ENCODE data around the gene GAS2L1.

DNA sequence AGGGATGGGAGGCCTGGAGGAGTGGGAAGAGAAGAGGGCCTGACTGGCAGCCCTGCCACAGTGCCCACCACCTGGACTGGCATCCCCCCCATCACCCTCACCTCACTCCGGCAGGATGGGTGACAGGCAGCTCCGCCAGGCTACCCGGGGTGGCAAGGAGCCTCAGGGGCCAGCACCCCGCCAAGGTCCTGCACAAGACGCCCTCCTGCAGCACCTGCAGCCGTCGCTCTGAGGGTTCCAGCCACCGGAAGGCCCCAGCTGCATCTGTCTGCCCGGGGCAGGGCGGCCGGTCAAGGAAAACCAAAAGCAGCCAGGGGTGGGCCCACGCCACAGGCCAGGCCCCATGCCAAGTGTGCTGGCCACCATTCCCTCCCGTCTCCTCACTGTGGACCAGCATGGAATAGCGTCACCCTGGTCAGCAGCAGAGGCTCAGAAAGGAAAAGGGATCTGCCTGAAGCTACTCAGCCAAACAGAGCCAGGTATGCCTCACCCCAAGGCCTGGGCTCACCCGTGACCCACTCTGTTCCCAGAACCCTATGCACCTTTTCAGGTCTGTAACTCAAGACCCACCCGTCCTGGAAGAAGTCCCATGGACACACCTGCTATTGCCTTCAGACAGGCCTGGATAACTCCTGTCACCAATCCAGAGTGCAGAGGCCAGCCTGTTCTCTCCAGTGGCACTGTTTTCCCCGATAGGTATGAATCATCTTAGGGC lies 45.7 kb upstream of the GAS2L1 start:
- no peak for TF ChIP-seq USF2 (IDR thresholded peaks at IDR 0.05; ENCODE audit: low read depth, low read length)
- no peak for TF ChIP-seq POLR2A (IDR thresholded peaks at IDR 0.05; ENCODE audit: low read depth, low read length)
- TF ChIP-seq CTCF (conservative IDR thresholded peaks at IDR 0.05; ENCODE audit: low read depth, low read length) = no peak
- TF ChIP-seq CEBPB (IDR thresholded peaks at IDR 0.05; ENCODE audit: low read depth, low read length) = no peak
- TF ChIP-seq RCOR1 (IDR thresholded peaks at IDR 0.05; ENCODE audit: insufficient replicate concordance, low read length) = no peak
- TF ChIP-seq RAD21 (IDR thresholded peaks at IDR 0.05; ENCODE audit: low read length) = no peak
- TF ChIP-seq ELK1 (IDR thresholded peaks at IDR 0.05; ENCODE audit: borderline replicate concordance, low read depth, low read length) = no peak
- TF ChIP-seq MXI1 (IDR thresholded peaks at IDR 0.05; ENCODE audit: borderline replicate concordance, low read depth, low read length) = no peak

Data from IMR-90 (cell line).